ENCODE measurements around the gene MGAT3. TPM values are rescaled to one million over a fixed set of nuclear protein-coding genes. Genes with fewer than 3 reads are reported as not detected.

MGAT3 gene
- total RNA-seq, 1 experiment from 2014 or later, result 4.3 TPM

DNA sequence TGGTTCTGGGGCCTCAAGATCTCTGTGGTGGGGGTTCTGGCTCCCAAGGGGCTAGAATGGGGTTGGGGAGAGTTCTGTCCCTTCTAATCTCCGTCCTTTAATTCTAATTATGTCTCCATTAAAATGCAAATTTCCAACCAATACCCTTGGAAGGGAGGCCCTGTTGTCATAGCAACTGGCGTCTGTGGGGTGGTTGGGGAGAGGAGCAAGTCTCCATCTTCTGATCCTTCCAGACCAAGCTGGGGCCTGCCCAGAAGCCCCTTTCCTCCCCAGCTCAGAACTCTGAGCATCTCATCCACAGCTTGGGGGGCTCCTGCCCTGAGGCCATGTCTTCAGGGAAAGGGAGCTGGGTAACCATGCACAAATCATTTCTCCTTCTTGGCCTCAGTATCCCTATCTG, 81.2 kb downstream of the MGAT3 start:
- Histone ChIP-seq H3K36me3 (no peaks in the 10 kb centered on the region), H3K27me3 (replicated peaks) (0 out of 2 replicates have a peak, but pooled peaks cover 1% of the 10 kb centered on the region), H3K9me3 (replicated peaks) (no peaks in the 10 kb centered on the region), H3K27ac (no peak overlapping the region), H3K4me3 (no peak overlapping the region), H3K4me1 (replicated peaks) (peaks cover 8% of the 10 kb centered on the region)
- DNase-seq (ENCODE audit: low read depth in 1 of 2, low spot score in 2 of 2), result no peak

Other genes starting within 250 kb of the MGAT3 start
- 0.13 TPM in 1 of 2 replicates, not detected in the other for gene PDGFB, start 212.0 kb upstream of the MGAT3 start, total RNA-seq (2014; rRNA removed; shearing (Covaris generic))
- gene RPL3, start 137.4 kb upstream of the MGAT3 start, total RNA-seq (2014; rRNA removed; shearing (Covaris generic)), result 1,074 and 1,435 TPM in 2 replicates
- 8.4 and 18.6 TPM in 2 replicates for gene SYNGR1, start 107.0 kb upstream of the MGAT3 start, total RNA-seq (2014; rRNA removed; shearing (Covaris generic))
- 9.7 and 33.3 TPM in 2 replicates for gene TAB1, start 57.2 kb upstream of the MGAT3 start, total RNA-seq (2014; rRNA removed; shearing (Covaris generic))
- 20.9 and 22.9 TPM in 2 replicates for gene MIEF1, start 45.3 kb downstream of the MGAT3 start, total RNA-seq (2014; rRNA removed; shearing (Covaris generic))
- gene ATF4, start 63.5 kb downstream of the MGAT3 start, total RNA-seq (2014; rRNA removed; shearing (Covaris generic)), result 225 and 281 TPM in 2 replicates
- gene RPS19BP1, start 75.7 kb downstream of the MGAT3 start, total RNA-seq (2014; rRNA removed; shearing (Covaris generic)), result 177 and 263 TPM in 2 replicates
- 0.03 TPM in 1 of 2 replicates, not detected in the other for gene CACNA1I, start 113.7 kb downstream of the MGAT3 start, total RNA-seq (2014; rRNA removed; shearing (Covaris generic))